ENCODE measurements around the gene FMO5. TPM values are rescaled to one million over a fixed set of nuclear protein-coding genes. Genes with fewer than 3 reads are reported as not detected.
"Not testable (repeated sequence)": the region's sequence is repeated elsewhere in the genome, so short reads cannot be mapped to it uniquely, and the experiment has no call there.

FMO5 gene
- total RNA-seq, 1 donor from 2014 or later: 8.5 TPM

GRCh38 chr1:147211577-147211976, 13.6 kb downstream of the FMO5 start:
- intact Hi-C loops (cut with DNase I): no loop called here
- DNase-seq (no peak), ATAC-seq (ENCODE audit: poor library complexity) (no peak)

GRCh38 chr1:147210987-147211386, 14.2 kb downstream of the FMO5 start:
- ATAC-seq (ENCODE audit: poor library complexity) (no peak), DNase-seq (no peak)
- intact Hi-C loops (cut with DNase I): no loop called here

- ATAC-seq (ENCODE audit: poor library complexity): no peak
- intact Hi-C loops (cut with DNase I): no loop called here
- no peak for DNase-seq
Observed at GRCh38 chr1:147209825-147210821, 15.0 kb downstream of the FMO5 start.

DNA sequence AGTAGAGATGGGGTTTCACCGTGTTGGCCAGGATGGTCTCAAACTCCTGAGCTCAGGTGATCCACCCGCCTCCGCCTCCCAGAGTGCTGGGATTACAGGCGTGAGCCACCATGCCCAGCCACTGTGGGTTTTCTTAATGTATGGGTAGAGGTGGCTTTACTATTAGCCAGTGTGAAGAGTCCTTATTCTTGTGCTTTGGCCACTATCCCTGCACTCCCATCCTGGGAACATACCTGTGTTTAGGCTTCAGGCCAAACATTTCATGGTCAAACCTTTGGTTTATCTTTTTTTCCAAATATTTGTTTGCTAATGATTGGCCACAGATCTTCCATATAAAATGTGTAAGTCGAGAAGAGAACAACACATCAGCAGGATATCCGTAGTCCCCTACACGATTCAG, 16.5 kb downstream of the FMO5 start:
- no peak for DNase-seq
- ATAC-seq (ENCODE audit: poor library complexity): no peak
- intact Hi-C loops (cut with DNase I): no loop called here

DNA sequence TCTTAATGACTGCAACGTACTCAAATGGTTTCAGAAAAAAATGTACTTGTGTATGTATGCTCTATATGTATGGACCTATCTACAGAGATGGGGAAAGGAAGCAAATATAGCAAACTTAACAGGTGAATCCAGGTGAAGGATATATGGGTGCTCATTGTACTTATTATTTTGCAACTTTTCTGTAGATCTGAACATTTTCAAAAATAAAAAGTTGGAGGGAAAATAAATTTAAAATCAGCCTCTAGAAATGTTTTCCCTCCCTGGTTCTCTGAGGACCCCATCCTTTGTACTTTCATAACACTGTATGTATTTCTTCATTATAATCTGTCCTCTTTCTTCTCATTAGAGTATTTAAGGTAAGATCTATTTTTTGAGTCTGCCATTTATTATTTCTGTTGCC, 17.9 kb downstream of the FMO5 start:
- intact Hi-C loops (cut with DNase I): no loop called here
- ATAC-seq (ENCODE audit: poor library complexity) (no peak), DNase-seq (no peak)

GRCh38 chr1:147204080-147204479, 21.1 kb downstream of the FMO5 start:
- ATAC-seq (ENCODE audit: poor library complexity): no peak

GRCh38 chr1:147202576-147202975, 22.6 kb downstream of the FMO5 start:
- ATAC-seq (ENCODE audit: poor library complexity) (no peak), DNase-seq (no peak)
- intact Hi-C loops (cut with DNase I): no loop called here

More at GRCh38 chr1:147204080-147204479, 21.1 kb downstream of the FMO5 start:
- no peak for DNase-seq
- intact Hi-C loops (cut with DNase I): no loop called here

- ATAC-seq (ENCODE audit: poor library complexity) (no peak), DNase-seq (no peak)
- intact Hi-C loops (cut with DNase I): no loop called here
Observed at GRCh38 chr1:147201786-147202185, 23.4 kb downstream of the FMO5 start.

- intact Hi-C loops (cut with DNase I): no loop called here
- DNase-seq (no peak), ATAC-seq (ENCODE audit: poor library complexity) (no peak)
Observed at GRCh38 chr1:147201276-147201675, 23.9 kb downstream of the FMO5 start.

DNA sequence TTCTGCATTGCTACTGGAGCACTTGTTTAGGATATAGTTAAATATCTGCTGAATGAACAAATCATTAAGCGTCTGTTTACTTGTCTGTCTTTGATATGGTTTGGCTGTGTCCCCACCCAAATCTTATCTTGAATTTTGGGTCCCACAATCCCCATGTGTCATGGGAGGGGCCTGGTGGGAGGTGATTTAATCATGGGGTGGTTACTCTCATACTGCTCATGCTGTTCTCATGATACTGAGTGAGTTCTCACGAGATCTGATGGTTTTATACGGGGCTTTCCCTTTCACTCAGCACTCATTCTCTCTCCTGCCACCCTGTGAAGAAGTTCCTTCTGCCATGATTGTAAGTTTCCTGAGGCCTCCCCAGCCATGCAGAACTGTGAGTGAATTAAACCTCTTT, 27.8 kb downstream of the FMO5 start:
- intact Hi-C loops (cut with DNase I); ATAC-seq (ENCODE audit: poor library complexity); DNase-seq: not testable (repeated sequence)

GRCh38 chr1:147189514-147189913, 35.6 kb downstream of the FMO5 start:
- no peak for ATAC-seq (ENCODE audit: poor library complexity)
- intact Hi-C loops (cut with DNase I): no loop called here
- DNase-seq: no peak

GRCh38 chr1:147185432-147185831, 39.7 kb downstream of the FMO5 start:
- no peak for ATAC-seq (ENCODE audit: poor library complexity)
- intact Hi-C loops (cut with DNase I): no loop called here
- no peak for DNase-seq

DNA sequence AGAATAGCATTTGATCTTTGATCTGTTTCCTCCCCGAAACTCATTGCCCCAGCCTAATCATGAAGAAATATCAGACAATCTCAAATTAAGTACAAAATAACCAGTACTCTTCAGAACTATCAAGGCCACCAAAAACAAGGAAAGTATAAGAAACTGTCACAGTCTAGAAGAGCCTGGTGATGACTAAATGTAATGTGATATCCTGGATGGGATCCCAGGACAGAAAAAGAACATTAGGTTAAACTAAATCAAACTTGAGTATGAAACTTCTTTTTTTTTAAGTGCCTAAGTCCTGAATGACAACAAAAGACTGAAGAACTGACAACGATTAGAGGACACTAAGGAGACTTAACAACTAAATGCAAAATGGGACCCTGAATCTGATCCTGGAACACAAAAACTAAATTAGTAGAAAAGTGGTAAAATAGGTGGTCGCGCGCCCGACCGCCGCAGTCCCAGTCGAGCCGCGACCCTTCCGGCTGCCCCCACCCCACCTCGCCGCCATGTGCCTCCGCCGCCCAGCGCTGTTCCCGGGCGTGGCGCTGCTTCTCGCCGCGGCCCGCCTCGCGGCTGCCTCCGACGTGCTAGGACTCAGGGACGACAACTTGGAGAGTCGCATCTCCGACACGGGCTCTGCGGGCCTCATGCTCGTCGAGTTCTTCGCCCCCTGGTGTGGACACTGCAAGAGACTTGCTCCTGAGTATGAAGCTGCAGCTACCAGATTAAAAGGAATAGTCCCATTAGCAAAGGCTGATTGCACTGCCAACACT, 47.3 kb downstream of the FMO5 start:
- ATAC-seq (ENCODE audit: poor library complexity) (no peak), DNase-seq (peak; percentile 41)
- intact Hi-C loops (cut with DNase I): no loop called here

- ATAC-seq (ENCODE audit: poor library complexity): peak; percentile 97
- peak; percentile 98 for DNase-seq
- intact Hi-C loops (cut with DNase I): loop anchor here (1.0 kb wide), 1 partner anchor 70 kb away; the partner anchor contains the start of gene CHD1L
Observed at GRCh38 chr1:147172168-147173016, 52.7 kb downstream of the FMO5 start, which contains the start of gene PRKAB2. Gene PRKAB2, minus strand, starts transcription at chr1:147172470. Its CDS starts 326 bp downstream, at chr1:147172144.

DNA sequence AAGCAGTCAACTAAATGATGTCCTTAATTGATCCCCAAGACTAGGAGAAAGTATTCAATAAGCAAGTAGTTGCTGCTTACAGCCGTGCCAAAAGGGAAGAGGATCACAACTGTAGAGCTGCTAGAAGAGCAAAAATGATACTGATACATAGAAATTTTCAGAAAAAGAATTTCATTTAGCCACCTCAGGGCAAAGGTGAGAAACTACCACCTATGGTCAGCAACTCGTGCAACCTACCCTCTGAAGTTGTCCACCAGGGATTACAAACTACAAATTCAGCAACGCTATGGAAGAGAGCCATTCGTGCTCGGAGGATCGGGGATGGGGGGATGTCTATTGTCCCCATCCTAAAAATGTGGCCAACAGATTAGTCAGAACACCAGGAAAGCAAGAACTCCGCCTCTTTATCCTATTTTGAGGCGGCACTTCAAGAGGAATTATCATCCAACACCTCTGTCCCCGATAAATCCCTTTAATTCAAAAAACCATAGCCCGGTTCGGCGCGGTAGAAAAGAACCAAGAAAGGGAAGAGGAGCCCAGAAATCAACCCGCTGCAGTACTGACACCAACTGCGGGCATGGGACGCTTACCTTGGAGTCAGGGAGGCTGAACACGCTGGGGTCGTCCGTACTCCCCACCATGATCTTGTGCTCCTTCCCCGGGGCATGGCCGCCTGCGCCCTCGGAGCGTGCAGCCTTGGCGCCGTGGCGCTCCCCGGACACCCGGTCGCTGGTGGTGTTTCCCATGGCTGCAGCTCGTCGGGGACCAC, 53.6 kb downstream of the FMO5 start:
- intact Hi-C loops (cut with DNase I): loop anchor here (1.0 kb wide), 1 partner anchor 71 kb away; the partner anchor contains the start of gene CHD1L
- ATAC-seq (ENCODE audit: poor library complexity) (no peak), DNase-seq (no peak)

- intact Hi-C loops (cut with DNase I): no loop called here
- DNase-seq (no peak), ATAC-seq (ENCODE audit: poor library complexity) (no peak)
Observed at GRCh38 chr1:147169840-147170674, 55.1 kb downstream of the FMO5 start.

GRCh38 chr1:147169171-147169570, 56.0 kb downstream of the FMO5 start:
- no peak for DNase-seq
- intact Hi-C loops (cut with DNase I): no loop called here
- ATAC-seq (ENCODE audit: poor library complexity): no peak

Measured in Right ventricle myocardium superior (tissue), 1 donor.